ENCODE results near the gene HAT1.

- TF ChIP-seq CTCF (conservative IDR thresholded peaks at IDR 0.05; ENCODE audit: low read depth, low read length): no peak
- no peak for TF ChIP-seq MXI1 (IDR thresholded peaks at IDR 0.05; ENCODE audit: borderline replicate concordance, low read depth, low read length)
- TF ChIP-seq FOS (IDR thresholded peaks at IDR 0.05; ENCODE audit: low read depth, low read length): no peak
- TF ChIP-seq NFE2L2 (IDR thresholded peaks at IDR 0.05; ENCODE audit: low read depth, low read length): no peak
Observed at GRCh38 chr2:171894612-171894947, 27.7 kb upstream of the HAT1 start.

Measured in IMR-90 (cell line).